Stimulated activated CD4-positive, alpha-beta T cell treated with anti-CD3 and anti-CD28 coated beads, Interleukin-12 subunit alpha, Interleukin-12 subunit beta, amount 100 ng/mL, for 24 hours (primary cell): ENCODE measurements around the gene TLCD3B.
"Not testable (repeated sequence)": the region's sequence is repeated elsewhere in the genome, so short reads cannot be mapped to it uniquely, and the experiment has no call there.

Experiments used
- DNase-seq, 2 experiments: peaks; one replicate each; pipeline ENCODE4 v3.0.0-alpha.2; 2020; ENCODE audit warnings: low read depth in 2 of 2

Gene TLCD3B

GRCh38 chr16:30025574-30025973 lies 5.5 kb downstream of the TLCD3B start:
- no peak for DNase-seq

- no peak for DNase-seq
Observed at GRCh38 chr16:30025156-30025555, 5.9 kb downstream of the TLCD3B start.

GRCh38 chr16:30024451-30024850 lies 6.6 kb downstream of the TLCD3B start:
- no peak for DNase-seq

GRCh38 chr16:30023586-30023985 lies 7.5 kb downstream of the TLCD3B start:
- no peak for DNase-seq

- no peak for DNase-seq
Observed at GRCh38 chr16:30022887-30023286, 8.2 kb downstream of the TLCD3B start, which contains the start of gene C16orf92. Gene C16orf92, plus strand, starts transcription at chr16:30023198. Its CDS starts 143 bp downstream, at chr16:30023341.

- no peak for DNase-seq
Observed at GRCh38 chr16:30018731-30019158, 12.3 kb downstream of the TLCD3B start.

- DNase-seq = not testable (repeated sequence)
Observed at GRCh38 chr16:30017937-30018336, 13.1 kb downstream of the TLCD3B start.

- DNase-seq = no peak
Observed at GRCh38 chr16:30017277-30017656, 13.8 kb downstream of the TLCD3B start.

GRCh38 chr16:30016555-30017276 lies 14.4 kb downstream of the TLCD3B start:
- no peak for DNase-seq

GRCh38 chr16:30015450-30015849 lies 15.6 kb downstream of the TLCD3B start:
- not testable (repeated sequence) for DNase-seq

- not testable (repeated sequence) for DNase-seq
Observed at GRCh38 chr16:30012598-30012997, 18.5 kb downstream of the TLCD3B start.

GRCh38 chr16:30011714-30012504 lies 19.2 kb downstream of the TLCD3B start:
- DNase-seq = no peak

- no peak for DNase-seq
Observed at GRCh38 chr16:30010844-30011713, 20.0 kb downstream of the TLCD3B start, which contains the start of gene DOC2A. Gene DOC2A, minus strand, starts transcription at chr16:30011027. Its CDS starts 805 bp downstream, at chr16:30010222.

- no peak for DNase-seq
Observed at GRCh38 chr16:30009990-30010843, 20.9 kb downstream of the TLCD3B start.

GRCh38 chr16:30009085-30009862 lies 21.8 kb downstream of the TLCD3B start:
- no peak for DNase-seq

- no peak for DNase-seq
Observed at GRCh38 chr16:30007378-30007895, 23.6 kb downstream of the TLCD3B start.

GRCh38 chr16:30006659-30007377 lies 24.3 kb downstream of the TLCD3B start:
- DNase-seq = no peak

- no peak for DNase-seq
Observed at GRCh38 chr16:30006095-30006473, 25.0 kb downstream of the TLCD3B start.
